ENCODE data around the gene CR2. TPM values are rescaled to one million over a fixed set of nuclear protein-coding genes. Genes with fewer than 3 reads are reported as not detected.
"Not testable (repeated sequence)": the region's sequence is repeated elsewhere in the genome, so short reads cannot be mapped to it uniquely, and the experiment has no call there.

The CR2 gene
- total RNA-seq, 2 donors from 2014 or later: not detected

DNA sequence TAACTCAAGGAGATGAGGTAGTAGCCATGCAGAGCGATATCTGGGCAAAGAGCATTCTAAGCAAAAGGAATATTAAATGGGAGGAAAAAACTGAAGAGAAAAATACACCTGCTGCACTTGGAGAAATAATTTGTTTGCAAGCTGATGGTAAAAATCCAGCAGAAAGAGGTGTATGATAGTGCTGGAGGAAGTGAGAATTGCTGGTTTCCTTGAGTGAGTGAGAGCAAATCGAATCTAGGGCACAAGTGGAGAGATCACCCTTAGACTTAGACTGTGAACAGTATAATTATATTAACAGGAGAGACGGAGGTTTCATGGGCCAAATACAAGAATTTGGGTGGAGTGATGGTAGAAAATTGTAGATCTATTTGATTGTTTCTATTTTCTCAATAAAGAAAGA lies 39.1 kb downstream of the CR2 start:
- Histone ChIP-seq H3K36me3 (no peaks in the 10 kb centered on the region), H3K27me3 (peaks cover 0 to 6% of the 10 kb centered on the region in 2 donors), H3K4me1 (peaks cover 0 to 12% of the 10 kb centered on the region in 2 donors), H3K27ac (no peak overlapping the region), H3K4me3 (no peak overlapping the region), H3K9me3 (no peaks in the 10 kb centered on the region)
- DNase-seq (ENCODE audit: low spot score): no peak
- TF ChIP-seq CTCF (IDR thresholded peaks at IDR 0.05): no peak

DNA sequence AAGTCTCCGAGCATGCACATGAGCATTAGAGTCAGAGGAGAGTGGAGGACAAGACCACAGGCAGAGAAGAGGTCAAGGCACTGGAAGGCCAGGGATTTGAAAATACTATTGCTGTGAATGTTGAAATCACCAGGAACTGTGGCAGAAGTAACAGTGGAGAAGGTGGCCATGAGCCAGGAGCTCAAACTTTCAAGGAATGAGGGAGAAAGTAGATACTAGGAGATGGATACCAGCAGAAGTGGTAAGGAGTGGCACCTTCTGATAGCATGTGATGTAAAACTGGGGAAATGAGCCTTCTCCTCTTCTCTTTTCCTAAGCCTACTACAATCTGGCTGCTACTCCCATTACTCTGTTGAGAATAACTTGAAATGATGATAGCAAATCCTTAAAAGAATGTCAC lies 40.0 kb downstream of the CR2 start:
- H3K9me3 ChIP-seq: no peaks in the 10 kb centered on the region
- peaks cover 0 to 12% of the 10 kb centered on the region in 2 donors for H3K4me1 ChIP-seq
- no peak overlapping the region for H3K27ac ChIP-seq
- H3K36me3 ChIP-seq: no peaks in the 10 kb centered on the region
- H3K4me3 ChIP-seq: no peak overlapping the region
- DNase-seq (ENCODE audit: low spot score): no peak
- peaks cover 0 to 6% of the 10 kb centered on the region in 2 donors for H3K27me3 ChIP-seq
- TF ChIP-seq CTCF (IDR thresholded peaks at IDR 0.05): no peak

- H3K4me1 ChIP-seq: peaks cover 0 to 12% of the 10 kb centered on the region in 2 donors
- DNase-seq (ENCODE audit: low spot score); H3K9me3 ChIP-seq; H3K27me3 ChIP-seq; H3K36me3 ChIP-seq; H3K4me3 ChIP-seq; H3K27ac ChIP-seq: not testable (repeated sequence)
Measured at GRCh38 chr1:207495281-207495680, 41.2 kb downstream of the CR2 start.

- peaks cover 0 to 6% of the 10 kb centered on the region in 2 donors for H3K27me3 ChIP-seq
- TF ChIP-seq CTCF (IDR thresholded peaks at IDR 0.05): no peak
- peak within 1 kb of the TSS; percentile 28 to 44 for H3K4me3 ChIP-seq
- H3K36me3 ChIP-seq: no peaks in the 10 kb centered on the region
- H3K27ac ChIP-seq: no peak within 1 kb of the TSS
- peaks cover 0 to 12% of the 10 kb centered on the region in 2 donors for H3K4me1 ChIP-seq
- DNase-seq (ENCODE audit: low spot score): no peak
- no peaks in the 10 kb centered on the region for H3K9me3 ChIP-seq
Measured at GRCh38 chr1:207495801-207496792, 42.0 kb downstream of the CR2 start, which contains the start of gene CR1. CR1 (plus strand) TSS chr1:207496157; CDS start chr1:207496268, 111 bp downstream.

- no peak overlapping the region for H3K27ac ChIP-seq
Measured at GRCh38 chr1:207497941-207498340, 43.8 kb downstream of the CR2 start.

More at GRCh38 chr1:207497941-207498340, 43.8 kb downstream of the CR2 start:
- Histone ChIP-seq H3K36me3 (no peaks in the 10 kb centered on the region), H3K4me3 (no peak overlapping the region), H3K27me3 (peaks cover 0 to 6% of the 10 kb centered on the region in 2 donors), H3K9me3 (no peaks in the 10 kb centered on the region), H3K4me1 (peaks cover 0 to 12% of the 10 kb centered on the region in 2 donors)
- no peak for TF ChIP-seq CTCF (IDR thresholded peaks at IDR 0.05)
- DNase-seq (ENCODE audit: low spot score): no peak

Measured in right atrium auricular region (tissue), 2 donors.